Neuron (in vitro differentiated cells): Measurements from ENCODE around the gene NLRP3.

Experiments
- H2AFZ ChIP-seq: one replicate; pipeline ENCODE4 v1.6.1; 2013; ENCODE audit warnings: low read depth, mild to moderate bottlenecking, inconsistent platforms, low read length, moderate library complexity
- H3K27me3 ChIP-seq: one replicate; pipeline ENCODE4 v1.6.1; 2013; ENCODE audit warnings: low read length; ENCODE audit not compliant: insufficient read depth
- H3K36me3 ChIP-seq: one replicate; pipeline ENCODE4 v1.6.1; 2013; ENCODE audit warnings: low read length; ENCODE audit not compliant: insufficient read depth
- H3K4me1 ChIP-seq: one replicate; pipeline ENCODE4 v1.6.1; 2013; ENCODE audit warnings: low read length; ENCODE audit not compliant: insufficient read depth
- H3K4me3 ChIP-seq: 2 replicates; pipeline ENCODE4 v1.5.1; 2013; ENCODE audit warnings: mild to moderate bottlenecking, low read length, moderate library complexity
- H3K9me3 ChIP-seq: one replicate; pipeline ENCODE4 v1.6.1; 2013; ENCODE audit warnings: low read length

The NLRP3 gene

DNA sequence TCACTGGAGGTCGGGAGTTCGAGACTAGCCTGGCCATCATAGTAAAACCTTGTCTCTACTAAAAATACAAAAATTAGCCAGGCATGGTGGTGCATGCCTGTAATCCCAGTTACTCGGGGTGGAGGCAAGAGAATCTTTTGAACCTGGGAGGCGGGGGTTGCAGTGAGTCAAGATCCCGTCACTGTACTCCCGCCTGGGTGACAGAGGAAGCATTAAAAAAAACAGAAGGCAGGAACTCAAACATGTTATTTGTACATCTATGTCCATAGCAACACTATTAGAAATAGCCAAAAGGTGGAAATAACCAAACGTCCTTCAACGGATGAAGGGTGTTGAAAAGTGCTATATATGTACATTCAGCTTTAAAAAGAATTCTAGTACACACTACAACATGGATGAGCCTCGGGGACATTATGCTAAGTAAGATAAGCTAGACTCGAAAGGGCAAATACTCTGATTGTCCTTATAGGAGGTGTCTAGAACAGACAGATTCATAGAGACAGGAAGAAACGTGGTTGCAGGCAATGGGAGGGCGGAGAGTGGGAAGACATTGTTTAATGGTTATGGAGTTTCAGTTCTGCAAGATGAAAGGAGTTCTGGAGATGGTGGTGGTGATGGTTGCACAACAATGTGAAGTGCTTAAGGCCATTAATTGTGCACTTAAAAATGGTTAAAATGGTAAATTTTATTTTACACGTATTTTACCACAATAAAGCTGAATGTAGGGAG, 19.2 kb downstream of the NLRP3 start:
- Histone ChIP-seq H3K27me3 (peaks cover 2% of the 10 kb centered on the region), H3K36me3 (no peaks in the 10 kb centered on the region)

DNA sequence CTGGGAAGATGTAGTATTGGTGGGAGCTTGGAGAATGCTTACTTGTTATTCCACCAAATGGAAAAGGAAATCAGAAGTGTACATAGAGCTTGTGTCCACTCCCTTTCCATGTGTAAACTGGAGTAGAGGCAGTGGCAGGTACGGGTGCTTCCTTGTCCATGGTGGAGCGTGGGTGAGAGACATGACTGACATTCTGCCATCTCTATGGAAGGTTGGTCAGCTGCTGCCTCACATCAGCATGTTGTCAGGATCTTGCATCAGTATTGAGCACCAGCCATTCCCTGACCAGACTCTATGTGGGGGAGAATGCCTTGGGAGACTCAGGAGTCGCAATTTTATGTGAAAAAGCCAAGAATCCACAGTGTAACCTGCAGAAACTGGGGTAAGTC, 19.8 kb downstream of the NLRP3 start:
- no peaks in the 10 kb centered on the region for H3K36me3 ChIP-seq
- peaks cover 2% of the 10 kb centered on the region for H3K27me3 ChIP-seq
- H3K4me3 ChIP-seq = no peak overlapping the region
- no peak overlapping the region for H2AFZ ChIP-seq
- H3K4me1 ChIP-seq = no peaks in the 10 kb centered on the region
- no peaks in the 10 kb centered on the region for H3K9me3 ChIP-seq

More for the DNA sequence above, 19.2 kb downstream of the NLRP3 start:
- H2AFZ ChIP-seq = no peak overlapping the region
- H3K4me3 ChIP-seq = no peak overlapping the region
- no peaks in the 10 kb centered on the region for H3K4me1 ChIP-seq
- H3K9me3 ChIP-seq = no peaks in the 10 kb centered on the region

DNA sequence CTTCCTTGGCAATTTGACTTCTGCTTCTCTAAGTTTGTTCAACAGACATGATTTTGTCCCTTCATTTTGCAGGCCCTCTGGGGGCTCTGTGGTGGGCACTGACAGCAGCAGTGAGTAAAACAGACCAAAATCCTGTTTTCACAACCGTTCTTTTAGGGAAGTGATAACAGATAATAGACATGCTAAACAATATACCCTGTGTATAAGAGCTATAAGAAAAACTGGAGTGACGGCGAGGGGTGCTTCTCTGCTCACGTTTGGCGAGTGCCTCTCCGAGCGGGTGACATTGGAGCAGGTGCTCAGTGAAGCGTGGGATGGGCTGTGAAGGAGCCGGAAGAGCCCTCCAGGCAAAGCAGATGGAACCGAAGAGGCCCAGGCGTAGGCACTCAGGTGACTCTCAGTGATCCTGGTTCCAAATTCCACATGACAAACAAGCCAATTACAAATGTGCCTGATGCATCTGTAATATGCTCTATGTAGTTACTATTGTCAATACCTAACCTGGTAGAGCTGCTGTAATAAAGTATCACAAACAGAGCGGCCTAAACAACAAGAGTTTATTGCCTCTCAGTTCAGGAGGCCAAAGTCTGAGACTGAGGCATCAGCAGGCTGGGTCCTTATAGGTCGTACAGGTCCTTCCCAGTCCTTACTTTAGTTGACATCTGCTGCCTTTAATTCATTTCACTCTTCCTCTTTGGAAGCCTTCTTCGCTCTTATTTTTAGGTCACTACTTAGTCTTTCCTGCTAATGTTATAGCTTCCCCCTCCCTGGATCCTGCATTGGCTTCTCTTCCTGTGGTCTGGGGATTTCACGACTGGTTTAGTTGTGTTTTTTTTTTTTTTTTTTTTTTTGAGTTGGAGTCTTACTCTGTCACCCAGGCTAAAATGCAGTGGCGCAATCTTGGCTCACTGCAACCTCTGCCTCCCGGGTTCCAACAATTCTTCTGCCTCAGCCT, 21.9 kb downstream of the NLRP3 start:
- Histone ChIP-seq H3K4me3 (no peak overlapping the region), H3K9me3 (no peaks in the 10 kb centered on the region), H2AFZ (no peak overlapping the region), H3K27me3 (peaks cover 2% of the 10 kb centered on the region), H3K36me3 (no peaks in the 10 kb centered on the region), H3K4me1 (no peaks in the 10 kb centered on the region)

DNA sequence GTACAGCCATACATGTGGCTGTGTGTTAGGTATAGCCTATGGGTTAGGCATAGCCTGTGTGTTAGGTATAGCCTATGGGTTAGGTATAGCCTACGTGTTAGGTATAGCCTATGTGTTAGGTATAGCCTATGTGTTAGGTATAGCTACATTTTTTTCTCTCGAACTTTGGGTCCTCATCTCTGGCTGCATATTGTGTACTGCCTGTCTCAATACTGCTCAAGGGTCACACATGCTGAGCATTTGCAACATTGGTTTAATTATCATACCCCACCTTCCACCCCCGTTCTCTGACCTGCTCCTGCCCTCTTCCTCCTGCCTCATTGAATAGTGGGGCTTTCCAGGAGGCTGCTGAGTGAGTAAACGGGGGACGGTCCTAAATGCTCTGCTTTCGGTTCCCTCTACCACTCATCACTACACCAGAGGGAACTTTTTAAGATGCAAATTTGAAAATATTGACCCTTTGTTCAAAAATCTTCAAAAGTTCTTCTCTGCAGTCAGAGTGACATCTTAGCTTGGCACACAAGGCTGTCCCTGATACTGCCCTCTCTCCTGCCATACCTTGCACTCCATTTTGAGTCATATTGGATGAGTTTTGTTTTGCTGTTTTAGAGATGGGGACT, 24.1 kb downstream of the NLRP3 start:
- H3K27me3 ChIP-seq = peaks cover 2% of the 10 kb centered on the region
- H3K36me3 ChIP-seq = no peaks in the 10 kb centered on the region
- no peaks in the 10 kb centered on the region for H3K9me3 ChIP-seq
- no peaks in the 10 kb centered on the region for H3K4me1 ChIP-seq
- no peak overlapping the region for H2AFZ ChIP-seq
- H3K4me3 ChIP-seq = no peak overlapping the region

DNA sequence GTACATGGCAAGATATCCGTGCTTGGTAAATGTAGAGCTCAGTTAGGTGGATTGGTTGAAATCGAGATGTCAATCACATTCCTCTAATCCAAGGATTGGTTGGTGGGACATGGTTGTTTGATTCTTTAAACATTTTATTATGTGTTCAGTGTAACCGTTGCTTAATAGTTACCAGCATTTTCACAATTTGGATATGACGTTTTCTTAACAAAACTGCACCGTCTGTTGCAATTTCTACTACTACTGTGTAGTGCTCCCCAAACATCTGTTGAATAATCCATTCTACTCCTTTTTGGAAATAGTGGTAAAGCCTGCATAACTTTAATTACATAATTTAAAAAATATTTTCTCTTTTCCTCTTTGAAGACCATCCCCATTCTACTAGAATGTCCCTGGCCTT, 25.6 kb downstream of the NLRP3 start:
- Histone ChIP-seq H3K4me3 (no peak overlapping the region), H3K27me3 (peaks cover 2% of the 10 kb centered on the region), H2AFZ (no peak overlapping the region), H3K9me3 (no peaks in the 10 kb centered on the region), H3K4me1 (no peaks in the 10 kb centered on the region), H3K36me3 (no peaks in the 10 kb centered on the region)

DNA sequence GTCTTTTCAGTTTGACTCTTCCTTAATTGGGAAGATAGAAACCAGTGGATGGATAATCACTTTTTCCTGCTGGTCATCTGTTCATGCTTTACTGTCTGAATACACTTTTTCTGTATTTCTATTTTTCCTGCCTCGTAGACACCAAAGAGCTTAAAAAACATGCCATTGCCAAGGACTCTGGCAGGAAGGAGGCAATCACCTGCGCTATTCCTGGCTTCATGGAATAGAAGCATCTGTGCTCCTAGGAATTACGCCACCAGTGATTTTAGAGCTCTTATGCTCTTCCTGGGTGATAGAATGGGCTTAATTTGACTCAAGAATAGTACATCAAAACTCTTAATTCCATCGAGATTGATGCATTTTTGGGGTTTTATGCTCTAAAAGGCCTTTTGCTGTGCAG, 26.2 kb downstream of the NLRP3 start:
- Histone ChIP-seq H3K27me3 (peaks cover 2% of the 10 kb centered on the region), H3K36me3 (no peaks in the 10 kb centered on the region), H3K4me3 (no peak overlapping the region), H3K9me3 (peaks cover 2% of the 10 kb centered on the region), H2AFZ (no peak overlapping the region), H3K4me1 (no peaks in the 10 kb centered on the region)

DNA sequence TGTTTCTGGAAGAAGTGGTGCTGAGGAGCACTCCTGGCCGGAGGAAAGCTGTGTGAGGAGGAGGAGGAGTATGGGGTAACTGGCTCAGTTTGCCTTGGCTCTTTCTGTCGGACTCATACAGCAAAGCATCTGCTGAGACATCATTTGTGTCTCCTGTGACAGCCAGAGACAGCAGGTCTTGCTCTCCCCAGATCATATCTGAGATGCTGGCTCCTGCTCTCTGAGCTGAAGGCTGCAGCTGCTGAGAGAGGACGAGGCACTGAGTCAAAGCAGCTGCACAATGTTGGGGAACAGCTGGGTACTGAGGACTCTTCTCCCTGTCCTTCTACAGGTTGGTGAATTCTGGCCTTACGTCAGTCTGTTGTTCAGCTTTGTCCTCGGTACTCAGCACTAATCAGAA, 27.7 kb downstream of the NLRP3 start:
- peaks cover 2% of the 10 kb centered on the region for H3K9me3 ChIP-seq
- no peaks in the 10 kb centered on the region for H3K4me1 ChIP-seq
- H3K27me3 ChIP-seq = no peaks in the 10 kb centered on the region
- no peaks in the 10 kb centered on the region for H3K36me3 ChIP-seq
- no peak overlapping the region for H3K4me3 ChIP-seq
- no peak overlapping the region for H2AFZ ChIP-seq

DNA sequence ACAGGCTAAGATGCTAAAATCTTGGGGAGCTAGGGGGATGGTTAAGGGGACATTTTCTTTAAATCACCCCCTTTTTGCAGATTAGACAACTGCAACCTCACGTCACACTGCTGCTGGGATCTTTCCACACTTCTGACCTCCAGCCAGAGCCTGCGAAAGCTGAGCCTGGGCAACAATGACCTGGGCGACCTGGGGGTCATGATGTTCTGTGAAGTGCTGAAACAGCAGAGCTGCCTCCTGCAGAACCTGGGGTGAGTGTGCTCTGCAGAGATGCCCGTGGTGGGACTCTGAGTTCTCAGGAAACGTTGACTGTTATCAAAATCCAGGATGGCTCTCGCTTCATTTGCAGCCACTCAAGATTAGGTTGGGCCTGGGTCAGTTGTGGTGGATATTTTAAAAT, 28.6 kb downstream of the NLRP3 start:
- Histone ChIP-seq H3K36me3 (no peaks in the 10 kb centered on the region), H3K9me3 (peaks cover 2% of the 10 kb centered on the region), H3K4me3 (no peak overlapping the region), H3K4me1 (no peaks in the 10 kb centered on the region), H2AFZ (no peak overlapping the region), H3K27me3 (no peaks in the 10 kb centered on the region)

DNA sequence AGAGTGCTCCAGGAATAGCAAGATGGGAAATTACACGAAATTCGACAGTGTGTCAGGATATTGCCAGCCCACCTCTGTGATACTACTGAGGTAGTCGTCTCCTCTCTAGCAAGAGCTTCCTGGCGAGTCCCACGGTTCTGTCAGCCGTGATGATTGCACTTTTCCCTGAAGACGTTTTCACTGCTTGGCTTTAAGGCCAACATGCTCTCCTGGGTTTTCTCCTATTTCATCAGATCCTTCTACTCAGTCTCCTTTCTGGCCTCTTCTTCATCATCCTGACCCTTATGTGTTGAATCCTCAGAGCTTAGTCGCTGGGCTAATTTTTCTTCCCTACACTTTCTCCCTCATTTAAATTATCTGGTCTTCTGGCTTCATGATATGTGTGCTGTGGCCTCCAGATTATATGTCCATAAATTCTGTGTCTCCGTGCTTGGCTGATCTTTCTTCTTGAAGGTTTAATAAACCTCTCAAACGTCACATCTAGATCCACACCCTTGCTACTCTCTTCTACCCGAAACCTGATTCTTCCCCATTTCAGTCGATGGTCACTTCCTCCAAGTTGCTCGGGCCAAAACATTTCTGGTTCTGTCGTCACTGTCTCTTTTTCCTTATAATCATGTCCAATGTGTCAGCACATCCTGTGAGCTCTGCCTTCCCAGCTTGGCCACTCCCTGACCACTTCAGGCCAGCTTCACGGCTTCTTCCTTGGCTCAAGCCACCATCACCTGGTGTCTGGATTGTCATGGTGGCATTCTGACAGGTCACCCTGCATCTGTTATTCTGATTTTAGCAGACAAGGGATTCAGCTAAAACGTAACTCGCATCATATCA, 29.8 kb downstream of the NLRP3 start:
- peaks cover 2% of the 10 kb centered on the region for H3K9me3 ChIP-seq
- H3K4me1 ChIP-seq = no peaks in the 10 kb centered on the region
- no peak overlapping the region for H3K4me3 ChIP-seq
- H2AFZ ChIP-seq = no peak overlapping the region
- no peaks in the 10 kb centered on the region for H3K27me3 ChIP-seq
- no peaks in the 10 kb centered on the region for H3K36me3 ChIP-seq

DNA sequence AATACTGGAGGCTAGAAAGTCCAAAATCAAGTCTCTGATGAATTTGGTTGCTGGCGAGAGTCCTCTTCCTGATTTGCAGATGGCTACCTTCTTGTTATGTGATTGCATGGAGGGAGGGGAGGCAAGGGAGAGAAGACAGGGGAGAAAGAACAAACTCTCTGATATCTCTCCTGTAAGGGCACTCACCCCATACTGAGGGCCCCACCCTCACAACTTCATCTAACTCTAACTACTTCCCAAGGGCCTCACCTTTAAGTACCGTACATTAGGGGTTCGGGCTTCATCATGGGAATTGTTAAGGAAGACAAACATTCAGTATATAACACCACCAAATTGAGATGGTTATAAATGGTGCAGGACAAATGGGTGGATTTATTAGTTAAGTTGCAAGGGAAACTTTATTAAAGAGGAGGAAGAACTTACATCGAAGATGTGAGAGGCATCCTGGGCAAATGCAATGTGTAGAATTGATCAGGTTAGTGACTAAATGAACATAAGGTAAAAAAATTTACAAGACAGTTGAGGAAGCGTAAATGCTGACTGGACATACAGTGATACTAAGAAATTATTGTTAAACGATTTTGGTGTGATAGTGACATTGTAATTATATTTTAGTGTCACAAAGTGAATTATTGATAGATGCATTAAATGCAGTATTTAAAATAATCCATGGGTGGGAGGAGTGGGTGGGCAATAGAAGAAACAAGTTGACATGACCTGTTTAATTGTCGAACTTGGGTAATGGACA, 31.4 kb downstream of the NLRP3 start:
- Histone ChIP-seq H3K9me3 (peaks cover 2% of the 10 kb centered on the region), H3K4me1 (no peaks in the 10 kb centered on the region), H3K4me3 (no peak overlapping the region), H3K36me3 (no peaks in the 10 kb centered on the region), H3K27me3 (no peaks in the 10 kb centered on the region), H2AFZ (no peak overlapping the region)

DNA sequence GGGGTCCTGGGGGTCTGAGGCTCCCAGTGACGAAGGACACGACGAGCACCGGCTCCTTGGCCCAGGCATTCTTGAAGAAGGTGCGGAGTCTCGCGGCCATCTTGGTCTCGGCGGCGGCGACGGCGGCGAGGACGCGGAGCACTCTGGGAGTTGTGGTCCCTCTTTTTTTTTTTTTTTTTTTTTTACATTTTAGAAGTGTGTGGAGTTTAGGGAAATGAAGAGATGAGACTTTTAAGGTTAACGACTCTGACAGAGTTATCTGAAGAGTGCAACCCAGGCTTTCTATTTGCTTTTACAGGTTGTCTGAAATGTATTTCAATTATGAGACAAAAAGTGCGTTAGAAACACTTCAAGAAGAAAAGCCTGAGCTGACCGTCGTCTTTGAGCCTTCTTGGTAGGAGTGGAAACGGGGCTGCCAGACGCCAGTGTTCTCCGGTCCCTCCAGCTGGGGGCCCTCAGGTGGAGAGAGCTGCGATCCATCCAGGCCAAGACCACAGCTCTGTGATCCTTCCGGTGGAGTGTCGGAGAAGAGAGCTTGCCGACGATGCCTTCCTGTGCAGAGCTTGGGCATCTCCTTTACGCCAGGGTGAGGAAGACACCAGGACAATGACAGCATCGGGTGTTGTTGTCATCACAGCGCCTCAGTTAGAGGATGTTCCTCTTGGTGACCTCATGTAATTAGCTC, 32.3 kb downstream of the NLRP3 start:
- Histone ChIP-seq H3K36me3 (no peaks in the 10 kb centered on the region), H3K27me3 (no peaks in the 10 kb centered on the region), H3K4me3 (no peak overlapping the region), H2AFZ (no peak overlapping the region), H3K4me1 (no peaks in the 10 kb centered on the region), H3K9me3 (peaks cover 2% of the 10 kb centered on the region)
